OCI-LY1 (cell line): ENCODE results near the gene PTPRD.

Experiments used
- CTCF ChIP-seq: fragments of 200-600 bp; sonication (generic), shearing (Covaris generic); IDR thresholded peaks from 2 replicates; pipeline ENCODE4 v1.5.1; 2017; ENCODE audit warnings: mild to moderate bottlenecking, antibody characterized with exemption, low read length, moderate library complexity, mixed read lengths
- EZH2 ChIP-seq: fragments of 200-600 bp; sonication (generic), shearing (Covaris generic); IDR thresholded peaks from 2 replicates; pipeline ENCODE4 v1.8.0; 2017; ENCODE audit warnings: borderline replicate concordance, mixed run types, mild to moderate bottlenecking, antibody characterized with exemption, low read length, moderate library complexity, mixed read lengths

- no peak for TF ChIP-seq CTCF
- no peak for TF ChIP-seq EZH2
Measured at GRCh38 chr9:8428389-8428788, 2184.4 kb downstream of the PTPRD start.
